ENCODE measurements around the gene ASCC2.
"Not testable (repeated sequence)": the region's sequence is repeated elsewhere in the genome, so short reads cannot be mapped to it uniquely, and the experiment has no call there.

The ASCC2 gene

GRCh38 chr22:29854432-29854831 lies 16.4 kb upstream of the ASCC2 start:
- no peak for FAIRE-seq

- no peak for FAIRE-seq
Observed at GRCh38 chr22:29848111-29848510, 10.0 kb upstream of the ASCC2 start.

DNA sequence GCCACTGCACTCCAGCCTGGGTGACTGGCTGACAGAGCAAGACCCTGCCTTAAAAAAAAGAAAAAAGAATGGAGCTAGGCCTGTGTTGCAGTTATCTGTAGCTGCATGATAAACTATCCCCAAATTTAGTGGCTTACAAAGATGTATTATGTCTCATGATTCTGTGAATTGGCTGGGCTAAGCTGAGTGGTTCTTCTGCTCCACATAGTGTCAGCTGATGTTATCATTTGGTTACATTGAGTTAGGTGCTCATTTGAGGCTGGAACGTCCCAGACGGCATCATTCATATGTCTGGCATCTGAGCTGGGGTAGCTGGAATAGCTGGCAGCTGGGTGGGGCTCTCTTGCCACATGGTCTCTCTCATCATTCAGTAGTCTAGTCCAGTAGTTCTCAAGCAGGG lies 8.2 kb upstream of the ASCC2 start:
- no peak for FAIRE-seq

- FAIRE-seq = no peak
Observed at GRCh38 chr22:29842740-29843139, 4.7 kb upstream of the ASCC2 start.

DNA sequence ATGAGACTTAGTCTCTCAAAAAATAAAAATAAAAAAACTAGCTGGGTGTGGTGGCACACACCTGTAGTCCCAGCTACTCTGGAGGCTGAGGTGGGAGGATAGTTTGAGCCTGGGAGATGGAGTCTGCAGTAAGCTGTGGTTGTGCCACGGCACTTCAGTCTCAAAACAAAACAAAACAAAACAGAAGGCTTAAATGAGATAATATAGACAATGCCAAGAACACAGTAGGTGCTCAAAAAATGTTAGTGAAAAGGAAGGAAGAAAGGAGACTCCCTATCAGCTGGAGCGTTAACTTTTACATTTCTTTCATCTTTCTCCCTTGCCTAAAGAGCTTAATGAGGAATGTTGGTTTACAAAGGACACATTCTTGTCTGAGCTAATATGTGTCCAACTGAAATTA lies 4.1 kb upstream of the ASCC2 start:
- no peak for FAIRE-seq

- FAIRE-seq = no peak
Observed at GRCh38 chr22:29840498-29840897, 2.4 kb upstream of the ASCC2 start.

- FAIRE-seq = no peak
Observed at GRCh38 chr22:29839039-29839438, 965 bp upstream of the ASCC2 start.

DNA sequence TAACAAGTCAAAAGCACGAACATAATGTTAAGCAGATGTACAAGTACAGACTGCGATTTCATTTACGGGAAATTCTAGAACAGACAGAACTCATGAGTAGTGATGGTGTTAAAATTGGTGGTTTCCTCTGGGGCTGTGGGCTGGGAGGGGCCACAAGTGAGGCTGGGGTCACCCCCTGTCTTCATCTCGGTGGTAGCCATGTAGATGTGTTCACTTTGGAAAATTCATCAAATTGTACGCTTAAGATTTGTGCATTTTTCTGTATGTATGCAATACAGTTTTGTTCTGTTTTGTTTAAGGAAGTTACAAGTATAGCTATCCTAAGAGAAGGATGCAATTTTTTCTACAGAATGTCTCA lies 504 bp upstream of the ASCC2 start:
- FAIRE-seq = no peak

- not testable (repeated sequence) for FAIRE-seq
Observed at GRCh38 chr22:29836791-29837370, 1.2 kb downstream of the ASCC2 start.

GRCh38 chr22:29834046-29834445 lies 4.0 kb downstream of the ASCC2 start:
- no peak for FAIRE-seq

GRCh38 chr22:29833392-29833965 lies 4.6 kb downstream of the ASCC2 start:
- no peak for FAIRE-seq

DNA sequence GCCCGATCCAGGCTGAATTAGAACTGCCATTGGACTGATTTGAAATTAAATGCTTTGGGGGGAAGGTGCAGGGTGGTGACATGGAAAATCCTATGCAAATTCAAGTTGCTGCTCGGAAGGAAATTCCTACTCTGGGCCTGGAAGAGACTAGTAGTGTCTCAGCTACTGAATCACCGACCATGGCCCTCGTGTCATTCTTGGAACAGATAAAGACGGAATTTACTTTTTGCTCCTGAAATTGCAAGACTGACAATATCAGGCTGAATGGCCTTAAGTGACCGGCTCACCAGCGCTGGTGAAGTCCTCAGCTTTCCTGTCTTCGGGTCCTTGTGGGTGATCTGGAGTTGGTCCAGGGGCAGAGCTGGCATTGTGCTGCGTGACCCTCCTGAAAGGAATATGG lies 6.1 kb downstream of the ASCC2 start:
- no peak for FAIRE-seq

DNA sequence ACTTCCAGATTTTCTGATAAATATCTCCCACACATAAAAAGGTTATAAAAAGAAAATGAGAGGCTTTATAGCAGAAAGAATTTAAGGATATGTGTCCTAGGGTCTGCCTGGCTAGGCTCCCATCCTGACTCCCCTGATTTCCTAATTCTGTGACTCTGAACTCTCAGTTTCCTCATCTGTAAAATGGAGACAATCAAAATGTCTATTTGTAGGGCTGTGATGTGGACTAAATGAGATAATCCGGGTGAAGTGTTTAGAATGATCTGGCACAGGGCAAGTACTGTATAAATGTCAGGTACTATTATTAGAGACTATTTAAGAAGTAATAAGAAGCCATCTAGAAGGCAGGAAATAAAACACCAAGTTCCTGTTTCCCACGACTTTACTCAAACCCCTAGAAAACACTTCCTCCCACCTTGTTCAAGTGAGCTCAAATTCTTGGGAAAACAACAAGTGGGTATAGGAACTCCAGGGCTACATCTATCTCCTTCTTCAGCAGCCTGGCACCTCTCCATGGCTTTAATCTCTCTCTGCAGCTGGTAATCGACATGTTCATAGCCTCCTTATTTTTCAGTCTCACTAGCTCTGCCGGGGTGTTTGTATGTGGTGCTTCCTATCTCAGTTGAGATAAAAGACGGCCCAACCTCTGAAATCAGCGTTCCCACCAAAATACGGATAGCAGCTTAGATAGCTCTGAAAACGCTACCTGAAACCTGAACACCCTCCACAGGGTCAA lies 6.7 kb downstream of the ASCC2 start:
- no peak for FAIRE-seq

DNA sequence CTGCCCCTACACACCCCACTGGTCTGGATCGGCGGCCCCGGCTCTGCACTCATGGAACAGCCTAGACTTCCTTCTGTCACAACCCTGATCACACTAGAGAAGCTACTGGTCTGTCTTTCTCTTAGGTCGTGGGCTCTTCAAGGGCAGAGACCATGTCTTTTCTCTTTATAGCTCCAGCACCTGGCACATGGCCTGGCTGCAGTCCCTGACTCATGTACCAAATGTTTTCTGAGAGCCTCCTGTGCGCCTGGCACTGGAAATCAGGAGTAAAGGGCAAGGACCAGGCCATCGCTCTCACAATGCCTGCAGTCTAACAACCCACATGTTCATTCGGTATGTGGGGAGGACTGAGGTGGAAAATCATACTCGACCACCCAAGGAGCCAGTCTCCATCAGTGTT lies 7.5 kb downstream of the ASCC2 start:
- no peak for FAIRE-seq

DNA sequence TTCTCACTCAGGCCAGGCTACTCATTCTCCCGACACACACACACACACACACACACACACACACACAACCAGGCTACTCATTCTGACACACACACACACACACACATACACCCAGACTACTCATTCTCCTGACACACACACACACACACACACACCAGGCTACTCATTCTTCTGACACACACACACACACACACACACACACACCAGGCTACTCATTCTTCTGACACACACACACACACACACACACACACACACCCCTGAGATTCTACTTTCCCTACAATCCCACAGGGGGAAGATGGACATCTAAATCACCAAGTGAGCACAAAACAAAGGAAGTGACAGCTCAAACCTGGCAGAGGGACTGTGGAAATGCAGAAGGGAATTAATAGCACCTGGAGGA lies 10.3 kb downstream of the ASCC2 start:
- not testable (repeated sequence) for FAIRE-seq

DNA sequence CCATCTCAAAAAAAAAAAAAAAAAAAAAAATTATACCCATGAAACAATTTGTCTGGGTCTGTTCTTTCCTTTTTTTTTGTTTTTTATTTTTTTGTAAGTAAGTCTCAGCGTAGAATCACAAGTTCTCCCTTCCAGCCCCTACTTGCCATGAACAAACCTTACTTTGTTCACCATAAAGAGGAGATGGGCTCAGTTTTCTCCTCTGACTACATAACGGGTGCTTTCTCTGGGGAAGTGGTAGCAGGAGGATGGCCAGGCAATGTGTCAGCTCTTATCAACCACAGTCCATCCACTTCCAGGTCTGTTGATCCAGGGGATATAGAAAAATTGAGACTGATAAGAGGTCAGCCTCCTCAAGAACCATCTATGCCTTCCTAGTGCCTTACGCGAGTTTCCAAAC lies 11.0 kb downstream of the ASCC2 start:
- FAIRE-seq = no peak

DNA sequence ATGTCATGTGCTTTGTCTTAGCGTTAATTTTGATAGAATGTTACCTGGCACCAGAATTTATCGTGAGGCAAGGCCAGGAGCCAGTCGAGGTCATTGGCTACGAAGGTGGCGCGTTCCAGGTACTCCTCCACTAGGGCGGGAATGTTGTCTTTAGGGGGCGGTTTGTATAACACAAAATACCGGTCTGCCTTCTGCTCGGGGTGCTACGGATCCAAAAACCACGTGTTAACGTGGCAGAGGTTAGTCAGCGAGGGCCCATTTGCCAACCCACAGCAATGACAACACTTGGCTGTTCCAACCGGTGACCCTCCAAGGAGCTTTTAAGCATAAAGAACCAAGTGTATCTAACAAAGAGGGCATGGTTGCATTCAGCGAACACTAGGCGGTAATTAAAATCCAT lies 12.5 kb downstream of the ASCC2 start:
- no peak for FAIRE-seq

DNA sequence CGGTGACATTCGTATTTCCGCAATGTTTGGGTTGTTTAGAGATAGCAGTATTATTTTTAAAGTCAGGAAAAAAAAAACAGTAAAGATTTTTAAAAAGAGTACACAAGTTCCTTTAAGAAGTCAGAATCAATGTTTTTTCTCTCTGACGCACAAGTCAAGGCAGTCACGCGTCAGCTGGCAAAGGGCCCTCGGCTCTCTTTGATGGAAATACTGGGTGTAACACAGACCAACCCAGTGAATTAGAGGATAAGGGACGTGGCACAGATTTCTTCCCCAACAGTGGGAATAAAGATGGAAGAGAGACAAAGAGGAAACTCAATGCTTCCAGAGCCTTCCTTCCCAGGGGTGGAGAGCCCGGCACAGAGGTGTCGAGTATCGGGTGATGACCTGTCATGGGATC lies 13.4 kb downstream of the ASCC2 start:
- no peak for FAIRE-seq

GRCh38 chr22:29821291-29822016 lies 16.6 kb downstream of the ASCC2 start:
- no peak for FAIRE-seq

- FAIRE-seq = no peak
Observed at GRCh38 chr22:29820961-29821290, 17.1 kb downstream of the ASCC2 start.

GRCh38 chr22:29819501-29819900 lies 18.6 kb downstream of the ASCC2 start:
- FAIRE-seq = no peak

GRCh38 chr22:29817724-29818123 lies 20.4 kb downstream of the ASCC2 start:
- no peak for FAIRE-seq

DNA sequence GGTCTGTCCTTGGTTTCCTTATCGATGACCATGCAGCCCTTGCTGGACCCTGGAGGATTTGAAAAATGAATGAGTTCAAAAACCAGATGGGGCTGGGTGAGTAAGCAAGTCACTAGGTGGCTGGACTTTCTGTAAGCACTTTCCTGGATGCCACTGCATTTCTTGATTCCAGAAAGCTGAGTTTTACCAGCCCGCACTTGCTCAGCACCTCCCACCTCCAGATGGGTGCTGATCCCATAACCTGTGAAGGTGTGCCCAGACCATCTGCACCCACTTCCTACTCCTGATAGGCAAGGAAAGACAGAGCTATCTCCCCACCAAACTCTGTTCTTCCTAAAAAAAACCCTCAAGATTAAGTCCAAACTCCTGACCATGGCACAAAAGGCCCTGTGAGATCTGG lies 21.1 kb downstream of the ASCC2 start:
- FAIRE-seq = no peak

- FAIRE-seq = no peak
Observed at GRCh38 chr22:29816539-29816938, 21.5 kb downstream of the ASCC2 start.
